Fibroblast of mammary gland (primary cell): ENCODE measurements around the gene SYNE2.

Experiments used
- DNase-seq: peaks from one replicate; pipeline ENCODE4 v3.0.0-alpha.2; 2010; ENCODE audit warnings: low read depth
- H3K4me3 ChIP-seq: 2 replicates; pipeline ENCODE4 v1.5.1; 2011; ENCODE audit warnings: low read depth, mild to moderate bottlenecking, low read length, moderate library complexity; ENCODE audit not compliant: control insufficient read depth
- TF ChIP-seq, protein P1 (sequence below): conservative IDR thresholded peaks from 2 replicates; pipeline ENCODE4 v1.5.1; 2011; ENCODE audit warnings: low read depth, low read length, inconsistent platforms; ENCODE audit not compliant: control insufficient read depth, insufficient read depth

SYNE2 gene

DNA sequence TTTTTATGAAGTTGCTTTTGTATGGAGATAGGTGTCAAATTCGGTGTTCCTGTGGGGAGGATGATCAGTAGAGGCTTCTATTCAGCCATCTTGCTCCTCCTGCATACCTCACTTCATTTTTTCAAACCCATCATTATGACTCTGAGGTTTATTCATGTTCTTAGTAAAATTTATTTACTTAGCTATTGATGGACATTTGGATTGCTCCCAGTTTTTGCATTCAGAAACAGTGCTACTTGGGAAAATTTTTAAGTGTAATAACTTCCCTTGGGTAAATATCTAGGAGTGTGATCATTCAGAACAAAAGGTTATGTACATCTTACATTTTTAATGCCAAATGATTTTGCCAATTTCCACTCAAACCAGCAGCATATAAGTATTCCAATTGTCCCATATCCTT lies 208.3 kb downstream of the SYNE2 start:
- TF ChIP-seq, protein P1, sequence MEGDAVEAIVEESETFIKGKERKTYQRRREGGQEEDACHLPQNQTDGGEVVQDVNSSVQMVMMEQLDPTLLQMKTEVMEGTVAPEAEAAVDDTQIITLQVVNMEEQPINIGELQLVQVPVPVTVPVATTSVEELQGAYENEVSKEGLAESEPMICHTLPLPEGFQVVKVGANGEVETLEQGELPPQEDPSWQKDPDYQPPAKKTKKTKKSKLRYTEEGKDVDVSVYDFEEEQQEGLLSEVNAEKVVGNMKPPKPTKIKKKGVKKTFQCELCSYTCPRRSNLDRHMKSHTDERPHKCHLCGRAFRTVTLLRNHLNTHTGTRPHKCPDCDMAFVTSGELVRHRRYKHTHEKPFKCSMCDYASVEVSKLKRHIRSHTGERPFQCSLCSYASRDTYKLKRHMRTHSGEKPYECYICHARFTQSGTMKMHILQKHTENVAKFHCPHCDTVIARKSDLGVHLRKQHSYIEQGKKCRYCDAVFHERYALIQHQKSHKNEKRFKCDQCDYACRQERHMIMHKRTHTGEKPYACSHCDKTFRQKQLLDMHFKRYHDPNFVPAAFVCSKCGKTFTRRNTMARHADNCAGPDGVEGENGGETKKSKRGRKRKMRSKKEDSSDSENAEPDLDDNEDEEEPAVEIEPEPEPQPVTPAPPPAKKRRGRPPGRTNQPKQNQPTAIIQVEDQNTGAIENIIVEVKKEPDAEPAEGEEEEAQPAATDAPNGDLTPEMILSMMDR: no peak
- no peak overlapping the region for H3K4me3 ChIP-seq
- DNase-seq: no peak

DNA sequence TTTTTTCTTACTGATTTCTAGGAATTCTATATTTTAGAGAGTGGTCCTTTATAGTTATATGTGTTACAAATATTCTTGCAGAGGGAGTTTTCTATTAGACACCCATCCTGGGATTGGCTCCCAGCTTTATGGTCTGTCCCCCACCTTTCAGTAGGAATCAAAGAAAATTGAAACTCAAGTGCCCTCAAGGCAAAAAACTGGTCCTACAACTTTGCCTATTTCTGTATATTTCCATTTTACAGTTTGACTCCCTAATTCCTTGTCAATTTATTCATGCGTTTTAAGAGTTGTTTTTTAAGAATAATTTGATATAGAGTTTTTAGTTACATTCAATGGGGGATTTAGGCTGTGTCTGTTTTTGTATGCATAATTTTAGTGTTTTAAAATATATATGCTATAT lies 208.9 kb downstream of the SYNE2 start:
- DNase-seq: no peak
- TF ChIP-seq, protein P1: no peak
- H3K4me3 ChIP-seq: no peak overlapping the region

DNA sequence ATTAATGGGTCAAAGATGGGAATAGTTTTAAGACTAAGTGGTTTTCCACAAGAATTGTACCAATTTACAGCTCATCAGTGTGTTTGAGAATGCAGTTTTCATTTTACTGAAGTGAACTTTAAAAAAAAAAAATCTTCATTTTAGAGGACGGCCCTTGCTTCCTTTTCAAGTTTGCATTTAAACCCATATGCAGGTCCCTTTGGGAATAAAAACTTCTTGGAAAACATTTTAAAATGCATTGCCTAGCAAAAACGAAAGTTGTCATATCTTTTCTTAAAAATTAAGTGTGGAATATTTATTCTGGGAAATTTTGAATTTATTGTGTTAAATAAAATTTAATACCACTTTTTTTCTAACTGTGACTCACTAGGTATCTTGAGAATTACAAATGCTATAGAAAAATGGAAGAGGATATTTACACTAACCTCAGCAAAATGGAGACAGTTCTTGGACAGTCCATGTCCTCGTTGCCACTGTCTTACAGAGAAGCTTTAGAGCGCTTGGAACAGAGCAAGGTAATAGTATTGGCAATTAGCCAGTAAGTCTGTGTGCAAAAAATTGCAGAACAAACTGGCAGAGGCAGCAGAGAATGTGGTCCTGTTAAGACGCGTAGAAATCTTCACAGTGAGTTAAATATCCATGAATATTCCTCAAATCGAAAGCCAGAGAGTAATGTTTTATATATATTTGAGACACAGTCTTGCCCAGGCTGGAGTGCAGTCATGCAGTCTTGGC lies 209.7 kb downstream of the SYNE2 start:
- no peak for DNase-seq
- TF ChIP-seq, protein P1: no peak
- no peak overlapping the region for H3K4me3 ChIP-seq

DNA sequence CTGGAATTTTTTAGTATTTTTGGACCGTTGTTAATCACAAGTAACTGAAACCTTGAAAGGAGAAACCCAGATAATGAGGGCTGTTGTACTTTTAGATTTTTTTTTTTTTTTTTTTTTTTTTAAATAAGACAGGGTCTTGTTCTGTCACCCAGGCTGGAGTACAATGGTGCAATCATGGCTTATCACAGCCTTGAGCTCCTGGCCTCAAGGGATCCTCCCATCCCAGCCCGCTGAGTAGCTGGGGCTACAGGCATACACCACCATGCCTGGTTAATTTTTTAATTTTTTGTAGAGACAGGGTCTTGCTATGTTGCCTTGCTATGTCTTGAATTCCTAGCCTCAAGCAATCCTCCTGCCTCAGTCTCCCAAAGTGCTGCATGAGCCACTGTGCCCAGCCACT lies 211.6 kb downstream of the SYNE2 start:
- DNase-seq: no peak
- TF ChIP-seq, protein P1: no peak
- H3K4me3 ChIP-seq: no peak overlapping the region

DNA sequence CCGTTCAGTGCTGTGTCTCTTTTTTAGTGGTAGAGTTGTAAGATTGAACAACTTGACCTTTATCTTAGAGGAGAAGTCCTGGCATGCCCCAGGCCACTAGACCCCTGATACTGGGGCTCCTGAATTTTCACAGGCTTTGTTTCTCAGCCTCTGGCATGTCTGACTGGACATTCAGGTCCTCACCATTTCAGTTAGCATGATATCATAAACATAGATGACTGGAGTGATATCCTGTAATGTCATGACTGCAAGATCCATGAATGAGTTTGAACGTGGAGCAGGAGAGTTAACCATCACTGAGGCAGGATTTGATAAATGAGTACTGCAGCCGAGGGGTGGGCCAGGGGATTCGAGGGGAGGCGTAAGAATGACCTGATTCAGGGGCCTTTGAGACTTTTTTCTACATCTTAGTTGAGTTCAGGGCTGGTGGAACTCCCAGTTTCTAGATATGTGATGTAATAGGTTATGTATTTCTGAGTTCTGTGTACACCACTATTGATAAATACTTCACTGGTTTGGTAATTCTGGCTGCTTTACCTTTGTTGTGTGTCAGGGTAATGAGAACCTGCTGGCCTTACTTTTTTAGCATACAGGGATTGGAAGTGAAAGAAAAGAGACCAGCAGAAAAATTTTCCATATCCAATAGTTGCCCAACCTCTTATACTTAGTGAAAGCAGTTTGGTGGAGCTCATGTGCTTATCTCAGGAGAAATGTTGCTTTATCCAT lies 217.0 kb downstream of the SYNE2 start:
- TF ChIP-seq, protein P1: no peak
- DNase-seq: no peak
- no peak overlapping the region for H3K4me3 ChIP-seq

DNA sequence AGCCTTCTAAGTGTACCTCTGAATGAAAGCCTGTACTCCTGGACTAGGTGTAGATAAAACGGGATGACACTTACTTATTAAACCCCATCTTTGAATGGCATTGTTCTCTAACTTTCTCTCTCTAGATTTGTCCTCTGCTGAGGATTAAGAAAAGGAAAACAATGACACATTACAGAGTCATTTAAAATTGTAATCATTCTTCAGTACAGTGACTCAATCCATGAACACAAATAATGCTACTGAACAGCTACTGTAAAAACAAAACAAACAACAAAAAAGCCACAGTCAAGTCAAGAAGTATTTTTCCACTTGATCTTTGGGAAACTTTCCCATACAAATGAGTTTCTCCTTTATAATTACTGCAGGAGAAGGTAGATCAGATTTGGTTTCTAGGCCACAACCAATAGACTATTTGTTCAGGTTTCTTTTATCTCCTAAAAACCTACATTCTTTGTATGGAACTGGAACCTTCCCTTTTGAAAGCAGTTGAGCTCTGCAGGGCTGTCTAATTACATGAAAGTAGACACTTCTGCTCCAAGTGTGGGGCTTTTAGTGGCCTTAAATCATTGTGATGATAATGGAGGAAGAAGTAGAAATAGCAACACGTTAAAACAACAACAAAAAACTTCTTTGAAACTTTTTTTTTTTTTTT lies 222.3 kb downstream of the SYNE2 start:
- H3K4me3 ChIP-seq: no peak overlapping the region
- peak; percentile 65 for DNase-seq
- TF ChIP-seq, protein P1: no peak
